Spleen (tissue), 11 donors: Measurements from ENCODE around the gene SCN4A. TPM values are rescaled to one million over a fixed set of nuclear protein-coding genes. Genes with fewer than 3 reads are reported as not detected.
A peak's percentile ranks its signal among the peaks of the same experiment; 100 is the strongest.

Experiments
- DNase-seq: peaks from one replicate; pipeline ENCODE4 v3.0.0-alpha.2; 2020
- H3K27ac ChIP-seq, 8 donors: fragments of 200-600 bp; sonication (generic) in 7 of 8; 1 replicate in 4 of 8; 2 replicates in 4 of 8; pipeline versions ENCODE4 v1.5.0 to v1.8.0; 2016 to 2021; ENCODE audit warnings: inconsistent platforms in 4 of 8, mild to moderate bottlenecking in 4 of 8, moderate library complexity in 1 of 8
- H3K27me3 ChIP-seq, 7 donors: fragments of 200-600 bp; sonication (generic) in 6 of 7; replicated peaks in 1 of 7; 1 replicate in 4 of 7; 2 replicates in 3 of 7; pipeline versions ENCODE4 v1.5.0 to v1.8.0; 2016 to 2021; ENCODE audit warnings: inconsistent platforms in 3 of 7, mild to moderate bottlenecking in 1 of 7
- H3K36me3 ChIP-seq, 6 donors: fragments of 200-600 bp; sonication (generic) in 5 of 6; 1 replicate in 4 of 6; 2 replicates in 2 of 6; pipeline versions ENCODE4 v1.5.0 to v1.8.0; 2016 to 2021; ENCODE audit warnings: inconsistent platforms in 2 of 6
- H3K4me1 ChIP-seq, 6 donors: fragments of 200-600 bp; sonication (generic) in 5 of 6; 1 replicate in 3 of 6; 2 replicates in 3 of 6; pipeline versions ENCODE4 v1.5.0 to v1.8.0; 2016 to 2021; ENCODE audit warnings: inconsistent platforms in 3 of 6
- H3K4me3 ChIP-seq, 8 donors: fragments of 200-600 bp; sonication (generic) in 7 of 8; 1 replicate in 4 of 8; 2 replicates in 4 of 8; pipeline versions ENCODE4 v1.5.0 to v1.8.0; 2016 to 2021; ENCODE audit warnings: inconsistent platforms in 4 of 8, mild to moderate bottlenecking in 4 of 8, moderate library complexity in 2 of 8
- H3K9me3 ChIP-seq, 8 donors: fragments of 200-600 bp; sonication (generic) in 7 of 8; 1 replicate in 4 of 8; 2 replicates in 4 of 8; pipeline versions ENCODE4 v1.5.0 to v1.8.0; 2016 to 2021; ENCODE audit warnings: inconsistent platforms in 4 of 8
- POLR2A ChIP-seq, 3 donors: fragments of 450-650 bp; IDR thresholded peaks; one replicate each; pipeline ENCODE4 v1.5.1; 2017; ENCODE audit warnings: antibody characterized with exemption in 3 of 3, mild to moderate bottlenecking in 1 of 3
- POLR2AphosphoS5 ChIP-seq, 3 donors: sonication (generic); formaldehyde crosslinking; IDR thresholded peaks; one replicate each; pipeline ENCODE4 v1.5.1; 2017; ENCODE audit warnings: antibody characterized with exemption in 3 of 3
- WGBS, 5 donors: extraction: QIAGEN DNeasy Blood & Tissue Kit in 3 of 5; methylation state at CpG; one replicate each; pipeline versions ENCODE4 v1.1.5 to v1.1.7; 2013 to 2018; 5-methylcytosine and 5-hydroxymethylcytosine counted together
- intact Hi-C: fragments of 100-400 bp; cut with DNase I; formaldehyde crosslinking; loops from one replicate; pipeline ENCODE4 v1.15.0; 2023; ENCODE audit warnings: low total_unique reads
- polyA plus RNA-seq, 3 donors: library from polyadenylated mRNA; stranded (reverse); fragments of 200-250 nt; gene quantifications; one replicate each; pipeline ENCODE4 v1.2.1, GENCODE V29; 2013
- total RNA-seq, 7 donors: library from RNA; depleted of rRNA in 3 of 7; stranded (reverse); fragments of >200 nt in 3 of 7; fragmentation: NEBNext Ultra II Directional in 4 of 7; extraction: Animal tissue kit (Norgen Biotek cat#: 25700) in 4 of 7; gene quantifications; one replicate each; pipeline versions ENCODE4 v1.1.0 to v1.2.1, GENCODE V29; 2016 to 2021
- TF ChIP-seq, protein P1 (sequence below), 11 experiments: fragments of 200-600 bp in 7 of 11; fragments of 450-650 bp in 4 of 11; sonication (generic) in 4 of 11; IDR thresholded peaks in 8 of 11; conservative IDR thresholded peaks in 3 of 11; 1 replicate in 7 of 11; 2 replicates in 4 of 11; pipeline versions ENCODE4 v1.4.0 to v1.8.0; 2016 to 2021; ENCODE audit warnings: antibody characterized with exemption in 11 of 11, inconsistent platforms in 4 of 11, mild to moderate bottlenecking in 1 of 11
- donor health status: healthy with polysubstance abuse.
- donor health status: DM: no; HTN: no; CAD: no; lungs with moderate emphysema.
- donor health status: DM: no; HTN: no; CAD: no.
- donor health status: Bipolar disorder and iron deficiency.
- donor health status: healthy.
- donor health status: DM: no; HTN: no; CAD: no.
- donor health status: DM: yes; HTN: yes; CAD: no.

The SCN4A gene
- total and polyA plus RNA-seq, 10 donors = 0.14 to 4.0 (median 0.86) TPM

DNA sequence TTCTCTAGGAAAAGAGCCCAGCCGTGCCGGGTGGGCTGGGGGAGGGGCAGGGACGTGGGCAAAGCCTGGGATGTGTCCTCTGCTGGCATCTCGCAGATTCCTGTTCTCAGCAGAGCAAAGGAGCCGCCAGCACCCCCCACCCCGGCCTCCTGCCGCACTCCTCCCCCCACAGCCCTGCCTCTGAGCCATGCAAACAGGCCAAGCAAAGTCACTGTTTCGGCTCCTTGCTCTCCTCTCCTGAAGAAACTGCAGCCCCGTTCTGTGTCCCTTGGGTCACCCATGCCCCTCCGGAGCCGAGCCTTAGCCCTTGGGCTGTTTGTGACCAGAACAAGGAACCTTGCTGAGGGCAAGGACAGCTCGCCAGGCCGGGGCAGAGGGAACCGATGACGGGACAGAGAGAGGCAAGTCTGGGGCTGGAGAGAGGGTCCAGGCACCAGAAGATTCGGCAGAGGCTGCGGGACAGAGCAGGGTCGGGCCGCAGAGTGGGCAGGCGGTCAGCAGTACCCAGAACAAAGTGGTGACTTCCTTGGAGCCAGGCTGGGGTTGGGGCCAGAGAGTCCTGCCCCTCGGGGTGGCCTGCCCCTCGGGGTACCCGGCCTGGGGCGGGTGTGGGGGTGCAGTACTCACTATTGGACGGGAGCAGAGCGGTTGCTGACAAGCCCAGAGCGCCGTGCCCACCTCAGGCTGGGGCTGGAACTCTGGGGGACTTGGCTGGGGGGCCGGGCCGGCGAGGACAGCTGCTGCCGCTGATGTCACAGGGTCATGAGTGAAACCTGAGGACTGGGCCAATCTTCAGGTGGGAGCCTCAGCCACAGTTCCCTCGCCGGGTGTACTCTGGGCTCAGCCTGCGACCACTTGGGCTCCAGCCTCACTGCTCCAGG is 16.3 kb upstream of the SCN4A start:
- WGBS, 5 donors = 64 to 86% (median 78%) methylated on average over 24 to 35 of the region's 35 CpGs
- DNase-seq = peak; percentile 71
- no peaks in the 10 kb centered on the region for H3K9me3 ChIP-seq
- no peak overlapping the region for H3K4me3 ChIP-seq
- peak overlapping the region in 1 of 8 donors; percentile 4 for H3K27ac ChIP-seq
- TF ChIP-seq POLR2AphosphoS5 (IDR thresholded peaks at IDR 0.05) = no peak
- no peak for TF ChIP-seq POLR2A (IDR thresholded peaks at IDR 0.05)
- TF ChIP-seq, protein P1, sequence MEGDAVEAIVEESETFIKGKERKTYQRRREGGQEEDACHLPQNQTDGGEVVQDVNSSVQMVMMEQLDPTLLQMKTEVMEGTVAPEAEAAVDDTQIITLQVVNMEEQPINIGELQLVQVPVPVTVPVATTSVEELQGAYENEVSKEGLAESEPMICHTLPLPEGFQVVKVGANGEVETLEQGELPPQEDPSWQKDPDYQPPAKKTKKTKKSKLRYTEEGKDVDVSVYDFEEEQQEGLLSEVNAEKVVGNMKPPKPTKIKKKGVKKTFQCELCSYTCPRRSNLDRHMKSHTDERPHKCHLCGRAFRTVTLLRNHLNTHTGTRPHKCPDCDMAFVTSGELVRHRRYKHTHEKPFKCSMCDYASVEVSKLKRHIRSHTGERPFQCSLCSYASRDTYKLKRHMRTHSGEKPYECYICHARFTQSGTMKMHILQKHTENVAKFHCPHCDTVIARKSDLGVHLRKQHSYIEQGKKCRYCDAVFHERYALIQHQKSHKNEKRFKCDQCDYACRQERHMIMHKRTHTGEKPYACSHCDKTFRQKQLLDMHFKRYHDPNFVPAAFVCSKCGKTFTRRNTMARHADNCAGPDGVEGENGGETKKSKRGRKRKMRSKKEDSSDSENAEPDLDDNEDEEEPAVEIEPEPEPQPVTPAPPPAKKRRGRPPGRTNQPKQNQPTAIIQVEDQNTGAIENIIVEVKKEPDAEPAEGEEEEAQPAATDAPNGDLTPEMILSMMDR (IDR thresholded peaks at IDR 0.05 in 8 of 11, conservative IDR thresholded peaks at IDR 0.05 in 3 of 11) = no peak
- no peaks in the 10 kb centered on the region for H3K27me3 ChIP-seq
- H3K36me3 ChIP-seq = no peaks in the 10 kb centered on the region
- intact Hi-C loops = loop anchor here (10.0 kb wide), 1 partner anchor 64 kb away; no protein-coding TSS in a partner anchor
- H3K4me1 ChIP-seq = peaks cover 22 to 91% (median 67%) of the 10 kb centered on the region in 6 donors

DNA sequence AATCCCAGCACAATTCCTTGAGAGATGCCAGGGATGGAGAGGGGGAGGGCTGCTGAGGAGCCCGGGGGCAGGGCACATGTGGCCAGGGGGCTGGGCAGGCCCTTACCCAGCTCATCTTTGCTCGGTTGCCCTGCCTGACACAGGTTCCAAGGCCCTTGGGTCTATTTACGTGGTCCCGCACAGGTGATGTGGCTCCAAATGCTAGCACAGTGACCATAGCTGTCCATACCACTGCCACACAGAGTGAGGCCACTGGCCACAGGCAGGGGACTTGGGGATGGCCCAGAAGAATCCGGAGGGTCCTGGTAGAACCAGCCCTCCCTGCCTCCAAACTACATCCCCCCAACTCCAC is 15.4 kb upstream of the SCN4A start:
- peak overlapping the region in 3 of 8 donors; percentile 47 to 75 (median 53) for H3K27ac ChIP-seq
- no peaks in the 10 kb centered on the region for H3K36me3 ChIP-seq
- WGBS, 5 donors = 79 to 100% (median 90%) methylated on average over 2 to 5 of the region's 5 CpGs
- H3K4me3 ChIP-seq = no peak overlapping the region
- H3K27me3 ChIP-seq = no peaks in the 10 kb centered on the region
- peaks cover 31 to 93% (median 69%) of the 10 kb centered on the region in 6 donors for H3K4me1 ChIP-seq
- no peaks in the 10 kb centered on the region for H3K9me3 ChIP-seq
- peak; percentile 46 for DNase-seq
- TF ChIP-seq, protein P1 (IDR thresholded peaks at IDR 0.05 in 8 of 11, conservative IDR thresholded peaks at IDR 0.05 in 3 of 11) = no peak
- intact Hi-C loops = loop anchor here (10.0 kb wide), 1 partner anchor 63 kb away; no protein-coding TSS in a partner anchor

DNA sequence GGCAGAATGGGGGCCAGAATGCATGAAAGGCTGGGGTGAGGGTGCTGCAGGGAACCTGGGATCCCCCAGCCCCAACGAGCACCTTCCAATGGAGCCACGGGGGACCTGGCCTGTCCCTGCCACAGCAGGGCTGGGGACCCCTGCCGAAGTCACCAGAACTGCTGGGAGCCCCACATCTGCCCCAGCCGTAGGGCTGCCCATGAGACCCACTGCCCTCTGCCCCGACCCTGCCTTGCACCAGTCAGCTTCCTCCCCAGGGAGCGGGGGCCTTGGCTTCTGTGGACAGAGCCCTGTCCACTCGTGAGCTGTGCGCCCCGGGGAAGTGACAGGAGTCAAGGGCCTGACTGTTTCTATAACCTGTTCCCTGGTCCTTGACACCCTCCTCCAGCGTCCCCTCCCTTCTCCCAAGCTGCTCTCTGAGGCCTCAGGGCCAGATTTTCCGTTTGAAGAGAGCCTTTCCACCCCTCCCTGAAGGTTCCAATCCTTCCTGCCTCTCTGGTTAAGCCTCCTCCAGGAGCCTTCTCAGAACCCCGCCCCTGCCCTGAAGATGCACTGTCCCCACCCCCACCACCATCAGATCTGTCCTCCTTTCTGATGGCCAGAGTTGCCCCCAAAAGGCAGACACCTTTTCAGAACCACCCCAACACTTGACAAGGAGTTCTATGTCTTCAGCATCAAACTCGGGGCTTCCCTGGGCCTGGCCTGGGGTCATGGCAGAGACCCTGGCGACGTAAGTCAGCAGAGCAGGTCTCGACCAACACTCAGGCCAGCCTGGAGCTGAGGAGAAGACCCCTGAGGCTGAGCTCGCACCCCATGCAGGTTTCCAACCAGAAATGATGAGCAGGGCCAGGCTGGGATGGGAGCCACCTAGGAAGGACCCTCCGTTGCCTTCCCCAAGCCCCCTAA is 14.8 kb upstream of the SCN4A start:
- TF ChIP-seq POLR2A (IDR thresholded peaks at IDR 0.05) (no peak), POLR2AphosphoS5 (IDR thresholded peaks at IDR 0.05) (peak in 1 of 3 donors; percentile 49)
- TF ChIP-seq, protein P1 (IDR thresholded peaks at IDR 0.05 in 8 of 11, conservative IDR thresholded peaks at IDR 0.05 in 3 of 11) = no peak
- Histone ChIP-seq H3K36me3 (no peaks in the 10 kb centered on the region), H3K4me3 (no peak overlapping the region), H3K4me1 (peaks cover 34 to 93% (median 73%) of the 10 kb centered on the region in 6 donors), H3K27ac (peak overlapping the region in 6 of 8 donors; percentile 22 to 75 (median 52)), H3K27me3 (no peaks in the 10 kb centered on the region), H3K9me3 (peaks cover 0 to 6% (median under 1%) of the 10 kb centered on the region in 8 donors)
- DNase-seq = peak; percentile 60
- intact Hi-C loops = loop anchor here (10.0 kb wide), 1 partner anchor 63 kb away; no protein-coding TSS in a partner anchor
- 59 to 73% (median 72%) methylated on average over 13 to 18 of the region's 18 CpGs for WGBS, 5 donors
